HEK293 (cell line): ENCODE data around the gene EHMT1.

Experiments
- BCL11A ChIP-seq: fragments of 450-650 bp; formaldehyde crosslinking; IDR thresholded peaks from 2 replicates; pipeline ENCODE4 v1.5.1; 2016; ENCODE audit warnings: low read depth, missing biosample characterization, missing genetic modification characterization
- GLIS1 ChIP-seq: fragments of 450-650 bp; formaldehyde crosslinking; IDR thresholded peaks from 2 replicates; pipeline ENCODE4 v1.5.1; 2016; ENCODE audit warnings: missing biosample characterization, missing genetic modification characterization
- KLF7 ChIP-seq: fragments of 450-650 bp; formaldehyde crosslinking; IDR thresholded peaks from 2 replicates; pipeline ENCODE4 v1.5.1; 2016; ENCODE audit warnings: missing biosample characterization, missing genetic modification characterization, borderline replicate concordance
- PBX3 ChIP-seq: sonication (generic); formaldehyde crosslinking; IDR thresholded peaks from 2 replicates; pipeline ENCODE4 v1.8.1; 2022; ENCODE audit warnings: mild to moderate bottlenecking, moderate library complexity, missing genetic modification reagents
- SCRT2 ChIP-seq: fragments of 450-650 bp; formaldehyde crosslinking; IDR thresholded peaks from 2 replicates; pipeline ENCODE4 v1.5.1; 2016; ENCODE audit warnings: missing biosample characterization, missing genetic modification characterization
- SP7 ChIP-seq: fragments of 450-650 bp; formaldehyde crosslinking; IDR thresholded peaks from 2 replicates; pipeline ENCODE4 v1.5.1; 2016; ENCODE audit warnings: missing biosample characterization, missing genetic modification characterization
- TSHZ1 ChIP-seq: fragments of 450-650 bp; formaldehyde crosslinking; IDR thresholded peaks from 2 replicates; pipeline ENCODE4 v1.5.1; 2016; ENCODE audit warnings: missing biosample characterization, missing genetic modification characterization, borderline replicate concordance
- WT1 ChIP-seq: fragments of 450-650 bp; formaldehyde crosslinking; IDR thresholded peaks from 2 replicates; pipeline ENCODE4 v1.5.1; 2016; ENCODE audit warnings: missing biosample characterization, missing genetic modification characterization
- ZBTB10 ChIP-seq: fragments of 450-650 bp; formaldehyde crosslinking; IDR thresholded peaks from 2 replicates; pipeline ENCODE4 v1.5.1; 2016; ENCODE audit warnings: missing biosample characterization, missing genetic modification characterization
- ZBTB20 ChIP-seq: fragments of 450-650 bp; formaldehyde crosslinking; IDR thresholded peaks from 2 replicates; pipeline ENCODE4 v1.5.1; 2016; ENCODE audit warnings: missing biosample characterization, missing genetic modification characterization
- ZFHX2 ChIP-seq: fragments of 450-650 bp; formaldehyde crosslinking; conservative IDR thresholded peaks from 2 replicates; pipeline ENCODE4 v1.5.1; 2016; ENCODE audit warnings: missing biosample characterization, missing genetic modification characterization
- ZNF140 ChIP-seq: fragments of 450-650 bp; formaldehyde crosslinking; IDR thresholded peaks from 2 replicates; pipeline ENCODE4 v1.5.1; 2016; ENCODE audit warnings: missing biosample characterization, missing genetic modification characterization
- ZNF184 ChIP-seq: fragments of 450-650 bp; IDR thresholded peaks from 2 replicates; pipeline ENCODE4 v1.5.1; 2018; ENCODE audit warnings: missing biosample characterization, mild to moderate bottlenecking, missing genetic modification characterization
- ZNF214 ChIP-seq: fragments of 450-650 bp; formaldehyde crosslinking; IDR thresholded peaks from 2 replicates; pipeline ENCODE4 v1.5.1; 2017; ENCODE audit warnings: missing biosample characterization, mild to moderate bottlenecking, missing genetic modification characterization, borderline replicate concordance
- ZNF266 ChIP-seq: fragments of 450-650 bp; formaldehyde crosslinking; IDR thresholded peaks from 2 replicates; pipeline ENCODE4 v1.5.1; 2016; ENCODE audit warnings: missing biosample characterization, missing genetic modification characterization, low read depth
- ZNF274 ChIP-seq, 2 experiments: fragments of 200-500 bp in 1 of 2; fragments of 450-650 bp in 1 of 2; sonication (Bioruptor generic) in 1 of 2; formaldehyde crosslinking in 1 of 2; IDR thresholded peaks; 2 replicates each; pipeline versions ENCODE4 v1.5.1 to v1.6.1; 2014 to 2016; ENCODE audit warnings: borderline replicate concordance in 1 of 2, inconsistent platforms in 1 of 2, low read length in 1 of 2, missing biosample characterization in 1 of 2, missing genetic modification characterization in 1 of 2
- ZNF366 ChIP-seq: fragments of 450-650 bp; formaldehyde crosslinking; conservative IDR thresholded peaks from 2 replicates; pipeline ENCODE4 v1.5.1; 2016; ENCODE audit warnings: missing biosample characterization, missing genetic modification characterization
- ZNF48 ChIP-seq: fragments of 450-650 bp; formaldehyde crosslinking; IDR thresholded peaks from 2 replicates; pipeline ENCODE4 v1.5.1; 2016; ENCODE audit warnings: missing biosample characterization, missing genetic modification characterization
- ZNF530 ChIP-seq: fragments of 450-650 bp; formaldehyde crosslinking; IDR thresholded peaks from 2 replicates; pipeline ENCODE4 v1.5.1; 2016; ENCODE audit warnings: low read depth, missing biosample characterization, missing genetic modification characterization
- ZNF548 ChIP-seq: fragments of 450-650 bp; formaldehyde crosslinking; IDR thresholded peaks from 2 replicates; pipeline ENCODE4 v1.5.1; 2016; ENCODE audit warnings: missing biosample characterization, missing genetic modification characterization
- ZNF561 ChIP-seq: fragments of 450-650 bp; IDR thresholded peaks from 2 replicates; pipeline ENCODE4 v1.5.1; 2018; ENCODE audit warnings: missing biosample characterization, missing genetic modification characterization, borderline replicate concordance
- ZNF623 ChIP-seq: fragments of 450-650 bp; formaldehyde crosslinking; IDR thresholded peaks from 2 replicates; pipeline ENCODE4 v1.5.1; 2016; ENCODE audit warnings: missing biosample characterization, missing genetic modification characterization
- ZNF692 ChIP-seq: fragments of 450-650 bp; formaldehyde crosslinking; IDR thresholded peaks from 2 replicates; pipeline ENCODE4 v1.5.1; 2016; ENCODE audit warnings: missing biosample characterization, missing genetic modification characterization
- ZNF777 ChIP-seq: fragments of 450-650 bp; formaldehyde crosslinking; IDR thresholded peaks from 2 replicates; pipeline ENCODE4 v1.5.1; 2017; ENCODE audit warnings: missing biosample characterization, missing genetic modification characterization, borderline replicate concordance
- TF ChIP-seq, protein P1 (sequence below): IDR thresholded peaks from 2 replicates; pipeline ENCODE4 v1.6.1; 2011; ENCODE audit warnings: mild to moderate bottlenecking, low read depth, low read length, borderline replicate concordance
- TF ChIP-seq, protein P2 (sequence below): fragments of 450-650 bp; formaldehyde crosslinking; IDR thresholded peaks from 2 replicates; pipeline ENCODE4 v1.5.1; 2016; ENCODE audit warnings: missing biosample characterization, missing genetic modification characterization
- TF ChIP-seq, protein P3 (sequence below): fragments of 450-650 bp; formaldehyde crosslinking; IDR thresholded peaks from 2 replicates; pipeline ENCODE4 v1.5.1; 2016; ENCODE audit warnings: missing biosample characterization, missing genetic modification characterization

The EHMT1 gene

GRCh38 chr9:137580209-137580953 is 38.4 kb upstream of the EHMT1 start (continued):
- no peak for TF ChIP-seq KLF7
- no peak for TF ChIP-seq BCL11A (tag by site-specific recombination)
- TF ChIP-seq ZNF184 (tag by site-specific recombination): no peak
- TF ChIP-seq ZNF214 (tag by site-specific recombination): no peak
- TF ChIP-seq, protein P1, sequence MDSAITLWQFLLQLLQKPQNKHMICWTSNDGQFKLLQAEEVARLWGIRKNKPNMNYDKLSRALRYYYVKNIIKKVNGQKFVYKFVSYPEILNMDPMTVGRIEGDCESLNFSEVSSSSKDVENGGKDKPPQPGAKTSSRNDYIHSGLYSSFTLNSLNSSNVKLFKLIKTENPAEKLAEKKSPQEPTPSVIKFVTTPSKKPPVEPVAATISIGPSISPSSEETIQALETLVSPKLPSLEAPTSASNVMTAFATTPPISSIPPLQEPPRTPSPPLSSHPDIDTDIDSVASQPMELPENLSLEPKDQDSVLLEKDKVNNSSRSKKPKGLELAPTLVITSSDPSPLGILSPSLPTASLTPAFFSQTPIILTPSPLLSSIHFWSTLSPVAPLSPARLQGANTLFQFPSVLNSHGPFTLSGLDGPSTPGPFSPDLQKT: no peak
- no peak for TF ChIP-seq ZNF274 (IDR thresholded peaks at IDR 0.05; ENCODE audit: low read length)
- TF ChIP-seq ZNF274 (tag by site-specific recombination; IDR thresholded peaks at IDR 0.05; ENCODE audit: borderline replicate concordance): no peak
- no peak for TF ChIP-seq SCRT2
- TF ChIP-seq ZNF266 (tag by site-specific recombination): no peak
- TF ChIP-seq, protein P2, sequence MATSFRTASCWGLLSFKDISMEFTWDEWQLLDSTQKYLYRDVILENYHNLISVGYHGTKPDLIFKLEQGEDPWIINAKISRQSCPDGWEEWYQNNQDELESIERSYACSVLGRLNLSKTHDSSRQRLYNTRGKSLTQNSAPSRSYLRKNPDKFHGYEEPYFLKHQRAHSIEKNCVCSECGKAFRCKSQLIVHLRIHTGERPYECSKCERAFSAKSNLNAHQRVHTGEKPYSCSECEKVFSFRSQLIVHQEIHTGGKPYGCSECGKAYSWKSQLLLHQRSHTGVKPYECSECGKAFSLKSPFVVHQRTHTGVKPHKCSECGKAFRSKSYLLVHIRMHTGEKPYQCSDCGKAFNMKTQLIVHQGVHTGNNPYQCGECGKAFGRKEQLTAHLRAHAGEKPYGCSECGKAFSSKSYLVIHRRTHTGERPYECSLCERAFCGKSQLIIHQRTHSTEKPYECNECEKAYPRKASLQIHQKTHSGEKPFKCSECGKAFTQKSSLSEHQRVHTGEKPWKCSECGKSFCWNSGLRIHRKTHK (tag by site-specific recombination): no peak
- TF ChIP-seq ZNF48 (tag by site-specific recombination): no peak
- TF ChIP-seq ZNF623 (tag by site-specific recombination): no peak
- TF ChIP-seq WT1 (tag by site-specific recombination): no peak
- TF ChIP-seq ZNF692 (tag by site-specific recombination): peak; percentile 62
- TF ChIP-seq ZNF777 (tag by site-specific recombination): no peak
- TF ChIP-seq ZFHX2 (tag by site-specific recombination): no peak
- TF ChIP-seq ZNF530 (tag by site-specific recombination): no peak
- no peak for TF ChIP-seq PBX3 (CRISPR knock-in tag)
- TF ChIP-seq ZBTB20 (tag by site-specific recombination): no peak
- TF ChIP-seq TSHZ1 (tag by site-specific recombination): no peak
- TF ChIP-seq GLIS1: peak; percentile 51
- no peak for TF ChIP-seq SP7
- TF ChIP-seq ZBTB10: no peak
- no peak for TF ChIP-seq ZNF548 (tag by site-specific recombination)
- TF ChIP-seq ZNF561: no peak
- no peak for TF ChIP-seq ZNF140 (tag by site-specific recombination)
- TF ChIP-seq, protein P3, sequence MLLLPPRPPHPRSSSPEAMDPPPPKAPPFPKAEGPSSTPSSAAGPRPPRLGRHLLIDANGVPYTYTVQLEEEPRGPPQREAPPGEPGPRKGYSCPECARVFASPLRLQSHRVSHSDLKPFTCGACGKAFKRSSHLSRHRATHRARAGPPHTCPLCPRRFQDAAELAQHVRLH (tag by site-specific recombination): no peak
- no peak for TF ChIP-seq ZNF366 (tag by site-specific recombination)
